LNCAP (cell line): ENCODE data around the gene CNKSR3.

Experiments used
- CTCF ChIP-seq: fragments of 450-650 bp; IDR thresholded peaks from 2 replicates; pipeline ENCODE4 v1.5.1; 2017; ENCODE audit warnings: mild to moderate bottlenecking

Gene CNKSR3

GRCh38 chr6:154343473-154344308 is 166.8 kb downstream of the CNKSR3 start:
- TF ChIP-seq CTCF = peak; percentile 66

GRCh38 chr6:154341871-154342270 is 168.6 kb downstream of the CNKSR3 start:
- no peak for TF ChIP-seq CTCF

- TF ChIP-seq CTCF = no peak
Measured at GRCh38 chr6:154341336-154341735, 169.1 kb downstream of the CNKSR3 start.
